Effector CD4-positive, alpha-beta T cell (primary cell): ENCODE measurements around the gene ARHGAP29.
"Not testable (repeated sequence)": the region's sequence is repeated elsewhere in the genome, so short reads cannot be mapped to it uniquely, and the experiment has no call there.

Experiments used
- DNase-seq: peaks from one replicate; pipeline ENCODE4 v3.0.0-alpha.2; 2020

ARHGAP29 gene

DNA sequence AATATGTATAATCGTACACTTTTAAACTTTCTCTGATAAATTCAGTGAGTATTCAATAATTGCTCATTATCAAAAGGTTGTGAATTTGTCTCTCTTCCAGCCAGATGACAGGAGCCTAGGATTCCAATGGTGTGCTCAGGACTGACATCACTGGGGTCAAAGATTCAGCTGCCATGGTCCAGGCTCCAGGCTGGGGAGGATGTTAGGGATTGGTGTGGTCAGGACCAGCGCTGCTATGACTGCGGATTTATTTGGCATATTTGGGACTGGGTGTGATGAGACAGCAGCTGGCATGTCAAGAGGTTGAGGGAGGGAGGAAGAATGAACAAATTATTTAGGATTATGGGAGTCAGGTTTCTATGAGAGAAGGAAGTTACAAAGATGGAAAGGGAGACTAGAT is 68.3 kb downstream of the ARHGAP29 start:
- no peak for DNase-seq

DNA sequence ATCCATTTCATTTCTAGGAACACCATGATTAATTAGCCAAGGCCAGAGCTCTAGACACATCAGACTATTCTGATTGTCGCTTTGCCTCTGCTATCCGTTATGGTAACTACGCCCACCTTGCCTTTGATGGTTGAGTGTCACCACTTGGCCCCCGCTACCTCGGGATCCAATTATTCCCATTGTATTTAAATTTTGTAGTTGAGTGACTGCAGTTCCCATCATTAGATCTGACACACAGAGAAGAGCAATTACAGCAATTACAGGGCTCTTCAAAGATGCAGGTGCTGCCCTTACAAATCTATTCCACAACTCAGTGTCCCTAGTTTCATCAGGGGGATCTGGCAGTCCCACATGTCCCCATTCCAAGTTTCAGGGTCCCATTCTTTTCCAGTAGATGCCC is 71.5 kb downstream of the ARHGAP29 start:
- DNase-seq: no peak

DNA sequence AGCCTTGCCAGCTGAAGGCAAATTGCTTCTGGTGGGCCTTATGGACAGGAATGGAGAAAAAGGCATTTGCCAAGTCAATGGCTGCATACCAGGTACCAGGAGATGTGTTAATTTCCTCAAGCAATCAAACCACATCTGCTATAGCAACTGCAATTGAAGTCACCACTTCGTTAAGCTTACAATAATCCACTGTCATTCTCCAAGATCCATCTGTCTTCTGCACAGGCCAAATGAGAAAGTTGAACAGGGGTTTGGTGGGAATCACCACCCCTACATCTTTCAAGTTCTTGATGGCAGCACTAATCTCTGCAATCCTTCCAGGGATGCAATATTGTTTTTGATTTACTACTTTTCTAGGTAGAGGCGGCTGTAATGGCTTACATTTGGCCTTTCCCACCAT is 72.5 kb downstream of the ARHGAP29 start:
- not testable (repeated sequence) for DNase-seq

DNA sequence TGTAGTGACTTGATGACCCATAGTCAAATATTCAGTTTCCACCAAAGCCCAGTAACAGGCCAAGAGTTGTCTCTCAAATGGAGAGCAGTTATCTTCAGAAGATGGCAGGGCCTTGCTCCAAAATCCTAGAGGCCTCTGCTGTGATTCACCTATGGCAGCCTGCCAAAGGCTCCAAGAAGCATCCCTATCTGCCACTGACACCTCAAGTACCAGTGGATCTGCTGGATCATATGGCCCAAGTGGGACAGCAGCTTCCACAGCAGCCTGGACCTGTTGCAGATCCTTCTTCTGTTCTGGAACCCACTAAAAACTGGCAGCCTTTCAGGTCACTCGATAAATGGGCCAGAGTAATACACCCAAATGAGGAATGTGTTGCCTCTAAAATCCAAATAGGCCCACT is 73.3 kb downstream of the ARHGAP29 start:
- DNase-seq: not testable (repeated sequence)

DNA sequence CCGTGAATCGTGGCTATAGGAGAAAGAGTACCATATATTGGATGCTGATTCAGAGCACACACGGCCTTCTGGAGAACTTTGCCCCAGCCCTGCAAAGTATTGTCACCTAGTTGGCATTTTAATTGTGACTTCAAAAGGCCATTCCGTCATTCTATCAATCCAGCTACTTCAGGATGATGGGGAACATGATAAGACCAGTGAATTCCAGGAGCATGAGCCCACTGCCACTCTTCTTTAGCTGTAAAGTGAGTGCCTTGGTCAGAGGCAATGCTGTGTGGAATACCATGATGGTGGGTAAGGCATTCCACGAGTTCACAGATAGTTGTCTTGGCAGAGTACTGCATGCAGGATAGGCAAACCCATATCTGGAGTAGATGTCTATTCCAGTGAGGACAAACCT is 74.1 kb downstream of the ARHGAP29 start:
- DNase-seq: not testable (repeated sequence)

DNA sequence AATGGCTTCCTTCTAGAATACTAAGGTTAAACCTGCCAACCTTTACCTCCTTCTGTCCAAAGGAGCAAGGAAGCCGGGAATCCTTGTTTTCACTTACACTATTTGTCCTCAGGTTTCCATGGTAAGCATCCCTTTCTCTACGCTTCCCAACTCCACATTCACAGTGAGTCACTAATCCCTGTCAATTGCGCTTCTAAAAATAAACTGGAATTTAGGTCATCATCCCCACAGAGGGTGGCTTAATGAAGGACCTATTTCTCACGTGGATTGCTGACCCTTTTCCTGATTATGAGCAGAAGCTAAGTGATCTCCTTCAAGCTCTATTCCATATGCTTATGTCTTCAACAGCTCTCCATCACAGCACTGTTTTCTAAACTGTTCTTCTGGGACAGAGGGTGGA is 76.6 kb downstream of the ARHGAP29 start:
- no peak for DNase-seq

DNA sequence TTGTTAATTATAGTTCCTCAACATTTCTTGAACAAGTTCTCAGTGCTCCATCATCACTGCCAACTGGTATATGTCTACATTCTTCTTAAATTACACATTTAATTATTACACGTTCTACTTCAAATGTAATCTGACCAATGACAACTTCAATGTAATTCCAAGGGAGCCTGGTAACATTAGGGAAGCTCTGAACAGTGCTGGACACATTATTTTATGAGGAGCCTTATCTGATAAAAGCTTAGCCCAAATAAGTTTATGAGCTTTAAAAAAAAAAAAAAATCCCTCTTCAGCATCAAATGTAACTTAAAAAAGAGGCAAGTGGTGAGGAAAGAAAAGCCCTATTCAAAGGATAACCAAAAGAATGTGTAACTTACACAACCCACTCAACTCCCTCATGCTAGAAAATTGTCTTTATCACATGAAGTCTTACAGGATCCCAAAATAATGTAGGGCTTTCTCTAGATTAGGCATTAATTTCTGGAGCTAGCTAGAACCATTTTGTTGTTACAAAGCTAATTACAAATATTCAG is 81.2 kb downstream of the ARHGAP29 start:
- no peak for DNase-seq

DNA sequence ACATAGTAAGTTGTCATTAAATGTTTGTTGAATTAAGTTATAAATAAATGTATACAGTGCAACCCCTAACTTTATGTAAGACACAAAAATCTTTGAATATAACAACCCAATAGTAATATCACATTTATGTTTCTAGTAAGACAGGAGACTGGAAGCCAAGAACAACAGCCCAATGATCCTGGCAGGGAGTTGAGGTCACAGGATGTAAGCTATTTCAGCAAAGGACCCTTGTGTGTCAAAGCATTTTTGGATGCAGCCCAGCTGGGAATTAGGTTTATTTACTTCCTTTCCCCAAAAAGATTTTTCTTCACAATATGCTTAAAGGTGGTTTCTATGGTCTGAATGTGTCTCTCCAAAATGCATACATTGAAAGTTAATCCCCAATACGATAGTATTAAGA is 82.4 kb downstream of the ARHGAP29 start:
- DNase-seq: no peak

DNA sequence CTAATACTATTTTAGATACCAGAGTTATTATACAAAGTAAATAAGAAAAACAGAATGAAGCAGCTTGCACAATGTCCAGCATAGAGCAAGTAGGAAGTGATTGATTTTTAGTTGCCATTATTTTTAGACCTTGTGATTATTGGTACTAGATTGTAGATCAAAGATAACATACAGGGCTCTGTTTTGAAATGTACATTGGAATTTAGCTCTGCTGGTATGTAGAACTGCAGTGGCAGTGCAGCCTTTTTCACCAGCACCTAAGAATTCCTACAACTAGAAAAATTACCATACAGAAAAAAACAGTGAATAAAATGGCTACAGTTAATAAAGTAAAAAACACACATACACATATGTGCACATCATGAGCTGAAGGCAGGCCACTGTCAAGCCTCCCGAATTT is 84.3 kb downstream of the ARHGAP29 start:
- DNase-seq: no peak

DNA sequence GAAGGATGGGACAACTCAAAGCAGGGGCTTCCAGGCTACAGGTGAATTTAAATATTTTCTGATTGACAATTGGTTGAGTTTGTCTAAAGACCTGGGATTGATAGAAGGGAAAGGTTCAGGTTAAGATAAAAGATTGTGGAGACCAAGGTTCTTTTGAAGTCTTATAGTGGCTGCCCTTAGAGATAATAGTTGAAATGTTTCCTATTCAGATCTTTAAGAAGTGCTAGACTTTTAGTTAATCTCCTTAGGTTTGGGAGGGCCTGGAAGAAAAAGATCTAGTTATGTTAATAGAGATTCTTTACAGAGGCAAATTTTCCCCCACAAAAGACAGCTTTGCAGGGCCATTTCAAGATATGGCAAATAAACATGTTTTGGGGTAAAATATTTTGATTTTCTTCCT is 88.2 kb downstream of the ARHGAP29 start:
- not testable (repeated sequence) for DNase-seq

DNA sequence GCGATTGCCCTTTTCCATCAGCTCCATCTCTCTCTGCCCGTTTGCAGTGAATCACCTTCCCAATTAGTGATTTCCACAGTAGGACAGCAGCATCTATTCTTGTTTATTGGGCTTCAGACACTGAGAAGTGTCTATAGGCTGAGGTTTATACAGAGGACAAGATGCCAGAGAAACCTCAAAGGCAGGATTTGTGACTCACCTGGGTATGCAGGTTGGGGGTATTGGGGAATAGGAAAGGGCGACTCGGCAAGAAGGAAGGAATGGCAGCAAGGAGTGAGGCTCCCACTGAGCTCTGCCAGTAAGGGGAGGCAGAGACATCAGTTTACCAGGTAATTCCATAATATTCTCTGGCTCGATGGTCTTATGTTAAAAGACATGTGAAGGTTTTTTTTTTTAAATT is 91.1 kb downstream of the ARHGAP29 start:
- DNase-seq: no peak

DNA sequence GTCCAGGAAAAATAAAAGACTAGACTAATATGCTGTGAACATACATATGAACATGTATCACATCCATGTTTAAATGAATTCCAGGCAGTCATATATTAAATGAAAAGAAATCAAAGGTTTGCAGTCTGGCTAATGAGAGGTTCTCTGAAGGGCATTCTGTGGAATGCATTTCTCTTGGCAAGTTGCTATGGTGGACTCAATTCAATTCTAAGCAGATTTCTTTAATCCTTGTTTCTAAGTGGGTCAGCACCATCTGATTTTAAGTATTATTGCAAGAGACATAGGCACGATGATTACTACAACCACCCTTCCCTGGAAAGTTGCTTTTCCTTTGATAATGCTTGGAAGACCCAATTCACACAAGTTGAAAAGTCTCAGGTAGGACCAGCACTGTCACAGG is 92.5 kb downstream of the ARHGAP29 start:
- no peak for DNase-seq

DNA sequence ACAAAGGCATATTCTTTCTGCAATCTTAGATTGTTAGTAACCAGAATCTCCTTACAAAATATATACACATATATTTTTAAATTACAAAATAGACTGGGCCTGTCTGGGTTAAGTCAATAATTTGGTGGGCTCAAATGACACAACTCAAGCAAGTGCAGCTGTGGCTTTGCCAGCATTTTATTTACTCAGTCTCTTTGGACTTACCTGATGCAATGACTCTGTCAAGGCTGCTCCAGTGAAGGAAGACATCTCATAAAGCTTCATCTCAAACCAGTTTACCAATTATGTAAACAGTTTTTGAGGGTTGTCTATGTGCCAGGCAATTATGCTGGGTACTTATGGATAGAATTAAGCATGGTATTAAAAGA is 93.6 kb downstream of the ARHGAP29 start:
- no peak for DNase-seq

DNA sequence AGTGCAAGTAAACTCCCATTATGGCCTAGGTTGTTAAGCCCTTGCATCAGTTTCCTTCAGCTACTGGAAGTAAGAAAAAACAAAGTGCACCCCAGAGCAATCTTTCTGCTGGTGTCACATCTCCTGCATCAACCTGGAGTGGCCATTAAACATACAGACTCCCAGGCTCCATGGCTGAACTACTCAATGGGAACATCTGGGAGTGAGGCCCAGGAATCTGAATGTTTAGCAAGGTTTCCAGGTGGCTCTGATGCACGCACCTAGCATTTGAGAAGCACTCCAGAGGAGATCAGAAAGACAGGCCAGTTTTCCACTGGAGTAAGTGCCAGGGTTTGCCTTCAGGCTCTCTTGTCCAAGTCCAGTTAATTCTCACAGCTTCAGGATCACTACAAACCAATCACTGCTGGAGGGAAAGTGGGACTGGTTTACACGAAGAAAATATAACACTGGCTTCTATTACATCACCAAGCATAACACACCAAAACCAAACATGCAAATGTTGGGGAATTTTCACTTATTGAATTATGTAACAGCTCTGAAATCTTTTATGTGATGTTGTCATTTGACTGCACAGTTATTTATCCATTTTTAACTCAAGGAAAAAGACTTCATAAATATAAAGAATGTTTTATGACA is 94.1 kb downstream of the ARHGAP29 start:
- DNase-seq: no peak

DNA sequence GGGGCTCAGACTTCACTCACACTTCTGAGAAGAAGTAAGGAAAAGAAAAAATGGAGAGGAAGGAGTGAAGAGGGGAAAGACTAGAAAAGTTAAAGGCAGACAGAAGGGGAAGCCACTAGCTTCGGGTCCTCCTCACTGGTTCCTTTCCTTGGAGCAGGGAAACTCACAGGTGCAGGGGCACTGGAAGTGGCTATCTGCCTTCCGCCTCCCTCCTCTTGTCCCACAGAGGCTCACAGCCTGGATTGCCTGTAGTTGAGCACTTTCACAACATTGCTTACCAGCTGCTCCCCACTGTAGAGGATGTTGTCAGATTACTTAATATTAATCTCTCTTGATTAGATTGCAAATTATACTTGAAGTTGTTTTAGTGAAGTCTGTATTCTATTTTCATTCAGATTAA is 94.8 kb downstream of the ARHGAP29 start:
- DNase-seq: no peak

DNA sequence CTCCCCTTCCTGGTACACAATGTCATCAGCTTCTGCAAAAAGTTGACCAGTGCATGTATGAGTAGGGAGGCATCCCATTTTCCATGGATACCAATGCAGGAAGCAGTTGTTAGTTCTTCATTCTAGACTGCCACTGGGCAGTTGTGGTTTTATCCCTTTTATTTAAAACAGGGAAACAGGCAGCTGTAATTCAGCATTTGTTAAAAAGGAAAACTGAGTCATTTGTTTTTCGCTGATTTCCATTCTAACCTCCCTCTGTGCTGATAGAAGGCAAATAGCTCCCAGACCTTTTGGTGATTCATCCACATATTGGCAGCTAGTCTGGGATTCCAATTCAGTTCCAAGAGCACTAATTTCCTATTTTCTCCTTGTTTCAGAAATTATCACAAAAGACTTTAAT is 95.4 kb downstream of the ARHGAP29 start:
- no peak for DNase-seq

DNA sequence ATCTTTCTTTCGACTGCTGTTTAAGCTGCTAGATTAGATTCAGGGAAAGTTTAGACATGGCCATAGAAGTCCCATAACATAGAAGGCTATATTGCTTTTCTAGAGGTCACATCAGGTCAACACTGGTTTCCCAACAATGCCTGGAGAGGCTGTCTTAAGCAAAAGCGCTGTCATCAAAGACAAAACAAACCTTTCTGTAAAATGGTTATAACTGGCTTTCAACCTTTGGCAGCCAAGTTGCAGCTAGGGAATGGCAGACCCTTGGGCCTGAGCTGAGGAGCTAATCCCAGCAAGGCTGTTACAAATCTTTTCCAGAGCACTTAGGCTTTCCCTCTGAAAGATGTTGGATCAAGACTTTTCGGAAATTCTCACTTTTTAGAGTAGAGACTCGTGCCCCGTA is 105.3 kb downstream of the ARHGAP29 start:
- DNase-seq: no peak

DNA sequence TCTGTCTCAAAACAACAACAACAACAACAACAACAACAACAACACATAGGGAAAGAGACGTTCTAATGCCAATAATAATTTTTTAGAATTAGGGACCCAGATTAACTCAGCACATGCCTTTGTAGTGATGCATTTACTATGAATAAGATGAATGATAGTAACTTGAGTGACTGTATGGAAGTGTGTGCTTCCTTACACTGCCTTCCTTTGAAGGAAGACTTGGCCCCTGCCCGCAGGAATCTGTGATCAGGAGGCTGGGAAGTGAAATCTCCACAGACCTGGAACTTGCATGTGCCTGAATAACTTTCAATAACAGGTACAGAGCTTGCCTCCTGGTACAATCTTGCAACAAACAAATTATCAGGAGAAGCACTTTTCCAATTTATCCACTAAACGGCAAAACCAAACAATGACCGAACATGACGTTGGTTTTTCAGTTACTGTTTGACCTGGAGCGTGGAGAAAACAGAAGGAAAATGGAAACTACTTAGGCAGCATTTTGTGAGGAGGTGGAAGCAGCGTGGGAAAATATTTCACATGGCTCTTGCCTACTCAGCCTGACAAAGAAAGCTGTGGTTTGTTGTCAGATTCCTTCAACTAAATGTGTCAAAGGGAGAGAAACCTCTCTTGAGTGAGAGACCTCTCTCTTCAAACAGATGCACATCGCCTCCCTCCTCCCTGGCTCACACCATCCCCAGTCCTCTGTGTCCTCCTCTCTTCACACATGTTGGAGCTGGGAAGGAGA is 106.4 kb downstream of the ARHGAP29 start:
- DNase-seq: no peak

DNA sequence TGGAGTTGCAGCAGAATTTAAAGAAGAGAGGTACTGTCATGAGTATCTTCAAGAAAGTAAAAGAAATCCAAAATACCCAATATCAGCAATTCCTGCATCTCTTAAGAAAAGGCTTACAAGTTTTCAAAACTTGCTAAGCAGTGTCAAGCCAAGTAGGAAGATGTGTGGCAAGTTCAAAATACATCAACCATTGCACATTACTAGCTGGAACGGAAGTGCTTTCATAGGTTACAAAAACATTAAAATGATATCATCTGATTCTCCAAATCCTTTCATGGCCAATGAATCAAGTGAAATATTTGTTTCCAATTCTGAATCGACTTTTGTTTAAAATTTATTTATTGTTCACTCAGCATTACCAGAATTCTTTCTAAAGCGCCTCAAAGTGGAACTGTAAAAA is 110.7 kb downstream of the ARHGAP29 start:
- DNase-seq: no peak

DNA sequence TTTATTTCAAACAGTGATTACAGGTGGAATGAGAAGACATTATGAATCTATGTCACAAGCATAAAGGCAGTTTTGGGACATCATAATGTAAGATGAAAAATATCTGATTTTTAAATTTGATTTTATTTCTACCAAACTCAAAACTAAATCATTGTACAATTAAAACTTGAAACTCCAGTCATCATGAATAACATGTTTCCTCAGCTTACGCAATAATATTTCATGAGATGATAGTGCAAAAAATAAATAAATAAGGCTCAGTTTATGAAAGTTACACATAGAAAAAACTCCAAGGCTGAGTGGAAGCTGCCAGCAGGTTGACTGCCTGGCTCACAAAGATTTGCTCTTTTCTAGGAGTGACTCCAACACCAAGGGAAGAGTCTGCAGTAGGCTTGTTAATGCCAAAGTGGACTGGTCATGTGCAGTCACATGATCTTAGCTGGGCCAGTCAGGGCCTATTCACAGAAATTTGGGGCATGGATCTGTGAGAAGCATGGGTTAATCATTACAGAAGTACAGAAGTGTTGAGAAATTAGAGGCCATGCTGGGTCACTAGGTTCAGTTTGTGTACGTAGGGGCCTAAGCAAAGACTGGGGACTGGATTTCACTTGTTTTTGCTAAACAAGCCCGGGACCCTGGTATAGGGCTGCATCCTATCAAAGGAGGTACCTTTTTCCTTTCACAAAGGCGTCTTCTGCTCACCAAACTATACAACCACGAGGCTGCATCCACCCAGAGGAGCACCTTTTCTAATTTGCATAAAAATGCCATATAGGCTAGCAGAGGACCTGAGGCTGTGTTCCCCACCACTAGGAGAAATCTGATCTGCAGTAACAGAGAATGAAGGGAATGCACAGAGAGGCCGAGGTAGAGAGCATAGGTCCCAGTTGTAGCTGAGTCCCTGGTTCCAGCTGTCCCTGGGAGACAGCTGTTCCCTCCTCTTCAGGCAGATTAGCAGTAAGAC is 111.6 kb downstream of the ARHGAP29 start:
- no peak for DNase-seq

DNA sequence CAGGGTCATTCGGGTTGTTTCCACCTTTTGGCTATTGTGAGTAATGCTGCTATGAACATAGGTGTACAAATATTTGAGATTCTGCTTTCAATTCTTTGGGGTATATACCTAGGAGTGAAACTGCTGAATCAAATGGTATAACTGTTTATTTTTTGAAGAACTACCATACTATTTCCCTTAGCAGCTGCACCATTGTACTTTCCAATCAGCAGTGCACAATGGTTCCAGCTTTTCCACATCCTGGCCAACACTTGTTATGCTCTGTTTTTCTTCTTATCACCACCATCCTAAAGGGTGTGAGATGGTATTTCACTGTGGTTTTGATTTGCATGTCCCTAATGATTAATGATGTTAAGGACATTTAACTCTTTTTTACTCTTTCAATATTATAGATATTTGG is 112.8 kb downstream of the ARHGAP29 start:
- no peak for DNase-seq

DNA sequence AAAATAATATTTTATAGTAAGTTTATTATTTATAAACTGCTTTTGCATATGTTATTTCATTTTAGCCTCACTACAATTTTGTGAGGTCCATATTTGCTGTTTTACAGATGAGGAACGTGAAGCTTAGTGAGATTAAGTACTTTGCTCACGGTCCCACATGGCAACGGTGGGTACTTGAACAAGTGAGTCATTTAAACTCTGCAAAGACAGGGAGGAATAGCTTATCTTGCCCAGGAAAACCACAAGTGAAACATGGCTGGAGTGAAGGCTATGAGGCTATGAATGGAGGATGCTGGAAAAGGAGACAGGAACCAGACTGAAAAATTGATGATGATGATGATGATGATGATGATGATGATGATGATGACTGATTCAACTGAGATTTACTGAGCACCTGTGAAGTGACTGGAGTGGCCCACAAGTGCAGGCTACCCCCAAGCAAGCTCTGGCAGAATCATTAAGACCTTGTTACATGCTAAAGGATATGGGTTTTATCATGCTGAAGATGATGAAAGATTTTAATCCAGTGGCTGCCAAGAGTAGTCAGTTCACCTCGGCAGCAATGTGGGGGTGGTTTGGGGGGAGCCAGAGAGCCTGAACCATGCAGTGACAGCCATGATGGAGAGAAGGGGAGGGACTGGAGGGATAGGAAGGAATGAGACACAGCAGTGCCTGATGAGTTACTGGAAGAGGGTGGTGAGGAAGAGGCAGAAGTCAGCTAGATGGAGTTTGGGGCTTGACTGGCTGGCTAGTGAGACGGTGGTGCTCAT is 115.0 kb downstream of the ARHGAP29 start:
- DNase-seq: no peak
